NOMO-1 (cell line): ENCODE measurements around the gene ZNF426.
"Not testable (repeated sequence)": the region's sequence is repeated elsewhere in the genome, so short reads cannot be mapped to it uniquely, and the experiment has no call there.

Source experiments
- DNase-seq, 2 experiments: peaks; one replicate each; lab custom pipeline; 2025; ENCODE audit not compliant: unreplicated experiment in 2 of 2; lab: John Stamatoyannopoulos, UW

The ZNF426 gene

DNA sequence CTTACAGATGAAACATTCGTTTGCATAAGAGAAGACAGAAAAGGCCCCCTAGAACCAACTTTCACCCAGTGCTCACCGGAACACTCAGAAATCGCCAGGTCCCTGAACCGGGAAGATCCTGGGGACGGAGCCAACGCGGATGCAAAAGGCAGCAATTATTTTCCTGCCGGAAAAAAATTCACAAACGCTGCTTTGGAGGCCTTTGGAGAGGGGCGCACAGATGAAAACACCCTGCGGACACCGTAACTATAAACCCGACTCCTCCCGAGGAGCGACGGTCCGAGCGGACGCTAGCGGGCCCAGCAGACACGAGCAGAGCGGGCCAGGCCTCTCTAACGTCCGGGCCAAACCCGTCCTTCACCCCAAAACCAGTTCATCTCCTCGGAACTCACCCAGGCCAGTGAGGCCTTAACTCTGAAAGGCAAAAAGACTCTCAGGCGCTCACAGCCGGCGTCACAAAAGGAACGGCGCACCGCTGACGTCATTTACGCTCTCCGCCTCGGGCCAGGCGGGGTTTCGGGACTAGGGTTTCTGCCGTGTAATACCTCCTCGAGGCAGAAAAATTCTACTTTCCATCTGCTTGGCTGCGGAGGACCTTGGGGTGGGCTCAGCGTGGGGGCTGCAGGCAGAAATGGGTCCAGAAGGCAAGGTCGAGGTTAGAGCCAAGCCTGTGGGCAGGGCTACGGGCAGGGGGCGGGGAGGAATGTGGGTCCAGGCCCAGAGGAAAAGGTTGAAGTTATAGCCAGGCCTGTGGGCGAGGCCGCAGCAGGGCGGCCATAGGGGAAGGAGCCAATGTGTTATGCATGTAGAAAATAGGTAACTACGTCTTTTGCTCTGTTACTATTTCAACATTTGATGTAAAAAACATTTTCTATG is at the start of gene ZNF426:
Gene ZNF426, minus strand, starts transcription at position 463 of the 876 bp plus-strand sequence. CDS start 2,413 bp downstream, outside the sequence.
- DNase-seq = peak; percentile 86 to 90

DNA sequence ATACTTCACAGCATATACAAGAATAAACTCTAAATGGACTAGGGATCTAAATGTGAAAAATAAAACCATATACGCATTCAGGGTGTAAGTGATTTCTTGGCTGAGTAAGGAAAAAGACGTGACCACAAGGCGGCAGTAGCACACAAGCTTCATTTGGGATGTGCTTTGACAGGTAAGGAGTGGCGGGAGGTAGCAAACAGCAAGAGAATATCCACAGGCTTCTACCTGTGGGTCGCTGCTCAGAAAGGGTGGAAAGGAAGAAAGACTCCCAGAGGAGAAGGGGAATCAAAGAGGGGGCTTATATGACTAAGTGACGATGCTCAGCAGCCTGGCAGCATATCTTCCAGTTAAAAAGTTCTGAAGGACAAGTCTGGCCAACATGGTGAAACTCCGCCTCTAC is 48.3 kb upstream of the ZNF426 start:
- peak; percentile 32 to 63 for DNase-seq

DNA sequence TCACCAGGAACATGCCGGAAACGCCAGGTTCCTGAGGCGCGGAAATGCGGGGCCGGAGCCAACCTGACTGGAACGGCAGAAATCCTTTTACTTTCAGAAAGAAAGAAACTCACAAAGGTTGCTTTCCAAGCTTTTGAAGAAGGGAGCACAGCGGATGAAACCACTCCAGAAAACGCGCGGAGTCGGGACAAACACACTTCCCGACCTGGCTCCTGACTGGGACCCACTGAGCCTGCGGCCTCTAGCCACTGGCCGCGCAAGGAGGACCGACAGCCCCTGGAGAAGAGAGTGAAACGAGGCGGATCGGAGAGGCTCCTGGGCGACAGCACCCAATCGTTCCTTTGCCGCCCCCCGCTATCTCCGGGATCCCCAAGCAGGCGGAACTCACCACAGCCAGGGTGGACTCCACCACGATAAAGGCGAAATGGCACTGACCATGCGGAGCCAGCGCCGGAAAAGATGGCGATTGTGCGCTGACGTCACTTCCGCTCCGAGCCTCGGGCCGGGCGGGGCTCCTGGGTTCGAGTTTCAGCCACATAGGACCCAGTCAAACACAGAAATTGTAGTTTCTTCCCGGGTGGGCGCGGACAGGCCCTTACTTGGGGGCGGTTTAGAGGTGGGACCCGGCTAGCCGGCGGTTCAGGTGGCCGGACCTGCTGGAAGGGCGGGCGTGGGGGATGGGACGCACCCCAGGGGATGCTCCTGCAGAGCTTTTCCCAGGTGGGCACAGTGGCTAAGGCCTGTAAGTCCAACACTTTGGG is 45.8 kb upstream of the ZNF426 start, which contains the start of gene ZNF121:
Gene ZNF121, minus strand, starts transcription at position 432 of the 761 bp plus-strand sequence. CDS start 16,407 bp downstream, outside the sequence.
- peak; percentile 67 to 78 for DNase-seq

DNA sequence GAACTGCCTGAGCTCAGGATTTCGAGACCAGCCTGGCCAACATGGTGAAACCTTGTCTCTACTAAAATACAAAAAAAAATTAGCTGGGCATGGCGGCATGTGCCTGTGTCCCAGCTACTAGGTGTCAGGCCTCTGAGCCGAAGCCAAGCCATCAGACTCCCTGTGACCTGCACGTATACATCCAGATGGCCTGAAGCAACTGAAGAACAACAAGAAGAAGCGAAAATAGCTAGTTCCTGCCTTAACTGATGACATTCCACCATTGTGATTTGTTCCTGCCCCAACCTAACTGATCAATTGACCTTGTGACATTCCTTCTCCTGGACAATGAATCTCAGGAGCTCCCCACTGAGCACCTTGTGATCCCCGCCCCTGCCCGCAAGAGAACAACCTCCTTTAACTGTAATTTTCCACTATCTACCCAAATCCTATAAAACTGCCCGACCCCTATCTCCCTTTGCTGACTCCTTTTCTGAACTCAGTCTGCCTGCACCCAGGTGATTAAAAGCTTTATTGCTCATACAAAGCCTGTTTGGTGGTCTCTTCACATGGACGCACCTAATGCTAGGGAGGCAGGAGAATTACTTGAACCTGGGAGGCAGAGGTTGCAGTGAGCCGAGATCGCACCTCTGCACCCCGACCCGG is 43.8 kb upstream of the ZNF426 start:
- not testable (repeated sequence) for DNase-seq

- DNase-seq = no peak
Measured at GRCh38 chr19:9580728-9581127, 42.3 kb upstream of the ZNF426 start.

- DNase-seq = no peak
Measured at GRCh38 chr19:9570255-9570654, 31.8 kb upstream of the ZNF426 start.

DNA sequence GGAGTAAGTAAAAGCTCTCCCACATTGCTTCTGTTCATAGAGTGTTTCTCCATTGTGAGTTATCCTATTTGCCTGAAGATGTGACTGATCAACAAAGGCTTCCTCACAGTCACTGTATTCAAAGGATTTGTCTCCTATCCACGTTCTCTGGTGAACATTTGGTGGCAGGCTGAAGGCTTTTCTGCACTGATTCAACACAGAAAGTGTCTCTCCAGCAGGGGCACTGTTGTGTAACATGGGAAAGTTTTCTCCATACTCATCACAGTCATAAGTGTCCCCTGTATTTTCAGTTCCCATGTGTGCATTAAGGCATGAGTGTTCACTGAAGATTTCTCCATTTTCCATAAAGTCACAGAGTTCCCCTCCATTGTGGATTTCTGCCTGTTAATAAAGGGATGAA is 28.3 kb upstream of the ZNF426 start:
- DNase-seq = no peak

- no peak for DNase-seq
Measured at GRCh38 chr19:9565900-9566705, 27.7 kb upstream of the ZNF426 start.

DNA sequence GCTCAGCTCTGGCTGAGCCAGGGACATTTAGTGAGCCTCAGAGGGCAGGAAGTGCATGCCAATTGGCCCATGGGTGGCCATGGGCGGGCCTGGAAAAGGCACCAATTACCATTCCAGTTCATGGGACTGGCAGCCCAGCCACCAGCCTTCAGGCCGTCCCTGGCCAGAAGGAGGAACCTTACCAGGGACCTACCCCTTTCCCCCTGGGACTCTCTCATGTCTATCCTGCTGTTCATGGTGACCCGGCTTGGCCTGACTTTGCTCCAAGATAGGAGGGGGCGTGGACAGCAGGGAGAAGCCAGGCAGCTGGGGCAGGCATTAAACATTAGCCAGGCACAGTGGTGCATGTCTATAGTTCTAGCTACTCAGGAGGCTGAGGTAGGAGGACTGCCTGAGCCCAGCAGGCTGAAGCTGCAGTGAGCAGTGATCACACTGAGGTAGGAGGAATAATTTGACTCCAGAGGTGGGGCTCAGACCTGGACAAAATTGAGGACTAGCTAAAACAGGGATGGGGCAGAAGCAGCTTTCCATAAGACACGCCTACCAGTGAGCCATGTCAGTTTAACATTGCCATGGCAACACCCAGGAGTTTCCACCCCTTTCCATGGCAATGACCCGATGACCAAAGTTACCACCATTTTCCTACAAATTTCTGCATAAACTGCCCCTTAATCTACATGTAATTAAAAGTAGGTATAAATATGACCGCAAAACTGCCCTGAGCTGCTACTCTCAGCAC is 14.3 kb upstream of the ZNF426 start:
- DNase-seq = no peak

DNA sequence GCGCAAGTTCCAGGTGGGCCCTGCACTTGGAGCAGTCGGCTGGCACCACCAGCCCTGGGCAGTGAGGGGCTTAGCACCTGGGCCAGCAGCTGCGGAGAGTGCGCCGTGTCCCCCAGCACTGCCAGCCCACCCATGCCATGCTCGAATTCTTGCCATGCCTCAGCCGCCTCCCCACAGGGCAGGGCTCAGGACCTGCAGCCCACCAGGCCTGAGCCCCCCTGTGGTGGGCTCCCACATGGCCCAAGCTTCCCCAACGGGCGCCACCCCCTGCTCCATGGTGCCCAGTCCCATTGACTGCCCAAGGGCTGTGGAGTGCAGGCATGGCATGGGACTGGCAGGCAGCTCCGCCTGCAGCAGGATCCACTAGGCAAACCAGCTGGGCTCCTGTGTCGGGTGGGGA is 9.4 kb upstream of the ZNF426 start:
- DNase-seq = no peak

DNA sequence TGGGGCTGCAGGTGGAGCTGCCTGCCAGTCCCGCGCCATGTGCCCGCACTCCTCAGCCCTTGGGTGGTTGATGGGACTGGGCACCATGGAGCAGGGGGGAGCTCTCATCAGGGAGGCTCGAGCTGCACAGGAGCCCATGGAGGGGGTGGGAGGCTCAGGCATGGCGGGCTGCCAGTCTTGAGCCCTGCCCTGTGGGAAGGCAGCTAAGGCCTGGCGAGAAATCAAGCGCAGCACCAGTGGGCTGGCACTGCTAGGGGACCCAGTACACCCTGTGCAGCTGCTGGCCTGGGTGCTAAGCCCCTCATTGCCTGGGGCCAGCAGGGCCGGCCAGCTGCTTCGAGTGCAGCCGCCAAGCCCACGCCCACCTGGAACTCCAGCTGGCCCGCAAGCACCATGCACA is 2.8 kb upstream of the ZNF426 start:
- not testable (repeated sequence) for DNase-seq

GRCh38 chr19:9539921-9540320 is 1.5 kb upstream of the ZNF426 start:
- not testable (repeated sequence) for DNase-seq

GRCh38 chr19:9539201-9539600 is 756 bp upstream of the ZNF426 start:
- DNase-seq = not testable (repeated sequence)

GRCh38 chr19:9535934-9536333 is 2.5 kb downstream of the ZNF426 start:
- no peak for DNase-seq

- DNase-seq = no peak
Measured at GRCh38 chr19:9531933-9532332, 6.5 kb downstream of the ZNF426 start.

- DNase-seq = no peak
Measured at GRCh38 chr19:9528757-9529336, 9.6 kb downstream of the ZNF426 start.

- no peak for DNase-seq
Measured at GRCh38 chr19:9523885-9524474, 14.5 kb downstream of the ZNF426 start.

- no peak for DNase-seq
Measured at GRCh38 chr19:9507285-9507684, 31.2 kb downstream of the ZNF426 start.

GRCh38 chr19:9500796-9501195 is 37.6 kb downstream of the ZNF426 start:
- DNase-seq = no peak
